Fibroblast of the aortic adventitia (primary cell): Measurements from ENCODE around the gene MBTPS1. TPM values are rescaled to one million over a fixed set of nuclear protein-coding genes. Genes with fewer than 3 reads are reported as not detected.

Source experiments
- DNase-seq: peaks from one replicate; pipeline ENCODE4 v3.0.0-alpha.2; 2010; ENCODE audit warnings: low read depth
- H3K4me3 ChIP-seq: 2 replicates; pipeline ENCODE4 v1.5.1; 2011; ENCODE audit warnings: low read depth, mild to moderate bottlenecking, control low read depth, low read length, moderate library complexity
- CTCF ChIP-seq: IDR thresholded peaks from 2 replicates; pipeline ENCODE4 v1.5.1; 2011; ENCODE audit warnings: mild to moderate bottlenecking, low read length, control low read depth, inconsistent platforms; ENCODE audit not compliant: insufficient read depth
- small RNA-seq: library from RNA; depleted of rRNA; stranded (forward); fragments of <200 nt; gene quantifications from one replicate; pipeline ENCODE3, GENCODE V24; 2012
- total RNA-seq: library from RNA; depleted of rRNA; stranded (reverse); fragments of >200 nt; gene quantifications from 2 replicates; pipeline ENCODE4 v1.2.3, GENCODE V29; 2012; ENCODE audit warnings: low replicate concordance

MBTPS1 gene
- total RNA-seq, 1 donor: 89.0 TPM

- TF ChIP-seq CTCF: no peak
- H3K4me3 ChIP-seq: no peak overlapping the region
- no peak for DNase-seq
Observed at GRCh38 chr16:84007520-84007919, 109.2 kb downstream of the MBTPS1 start.

GRCh38 chr16:84005391-84005790 is 111.4 kb downstream of the MBTPS1 start:
- H3K4me3 ChIP-seq: no peak overlapping the region
- TF ChIP-seq CTCF: no peak
- DNase-seq: no peak

- H3K4me3 ChIP-seq: no peak overlapping the region
- DNase-seq: no peak
- TF ChIP-seq CTCF: no peak
Observed at GRCh38 chr16:84004442-84004841, 112.3 kb downstream of the MBTPS1 start.

Small RNA genes within 50 kb of the gene (small RNA-seq; reads per million reads assigned to genes)
- not detected for gene RNA5SP432

Other genes starting within 250 kb of the MBTPS1 start
- gene MLYCD, start 217.8 kb downstream of the MBTPS1 start, total RNA-seq: 3.3 and 5.6 TPM in 2 replicates
- gene OSGIN1, start 163.7 kb downstream of the MBTPS1 start, total RNA-seq: 6.5 and 6.6 TPM in 2 replicates
- gene NECAB2, start 148.7 kb downstream of the MBTPS1 start, total RNA-seq: 0.18 and 0.90 TPM in 2 replicates
- gene SLC38A8, start 74.1 kb downstream of the MBTPS1 start, total RNA-seq: not detected in 2 replicates
- 12.5 and 18.7 TPM in 2 replicates for gene HSDL1, start 28.2 kb upstream of the MBTPS1 start, total RNA-seq
- gene DNAAF1, start 28.4 kb upstream of the MBTPS1 start, total RNA-seq: 0.09 TPM in 1 of 2 replicates, not detected in the other
- gene TAF1C, start 70.1 kb upstream of the MBTPS1 start, total RNA-seq: 19.4 and 20.6 TPM in 2 replicates
- gene ADAD2, start 74.2 kb upstream of the MBTPS1 start, total RNA-seq: not detected in 2 replicates
- not detected in 2 replicates for gene KCNG4, start 123.1 kb upstream of the MBTPS1 start, total RNA-seq
- gene WFDC1, start 177.9 kb upstream of the MBTPS1 start, total RNA-seq: under 0.01 TPM in 1 of 2 replicates, not detected in the other